Measurements from ENCODE around the gene YPEL5.

GRCh38 chr2:30188292-30188691, 41.5 kb downstream of the YPEL5 start:
- TF ChIP-seq CTCF (IDR thresholded peaks at IDR 0.05) (no peak), POLR2A (IDR thresholded peaks at IDR 0.05) (no peak)
